Central memory CD4-positive, alpha-beta T cell (primary cell): ENCODE data around the gene CLEC16A.
A peak's percentile ranks its signal among the peaks of the same experiment; 100 is the strongest.
"Not testable (repeated sequence)": the region's sequence is repeated elsewhere in the genome, so short reads cannot be mapped to it uniquely, and the experiment has no call there.

Experiments used
- DNase-seq: peaks from one replicate; pipeline ENCODE4 v3.0.0; 2022

The CLEC16A gene

DNA sequence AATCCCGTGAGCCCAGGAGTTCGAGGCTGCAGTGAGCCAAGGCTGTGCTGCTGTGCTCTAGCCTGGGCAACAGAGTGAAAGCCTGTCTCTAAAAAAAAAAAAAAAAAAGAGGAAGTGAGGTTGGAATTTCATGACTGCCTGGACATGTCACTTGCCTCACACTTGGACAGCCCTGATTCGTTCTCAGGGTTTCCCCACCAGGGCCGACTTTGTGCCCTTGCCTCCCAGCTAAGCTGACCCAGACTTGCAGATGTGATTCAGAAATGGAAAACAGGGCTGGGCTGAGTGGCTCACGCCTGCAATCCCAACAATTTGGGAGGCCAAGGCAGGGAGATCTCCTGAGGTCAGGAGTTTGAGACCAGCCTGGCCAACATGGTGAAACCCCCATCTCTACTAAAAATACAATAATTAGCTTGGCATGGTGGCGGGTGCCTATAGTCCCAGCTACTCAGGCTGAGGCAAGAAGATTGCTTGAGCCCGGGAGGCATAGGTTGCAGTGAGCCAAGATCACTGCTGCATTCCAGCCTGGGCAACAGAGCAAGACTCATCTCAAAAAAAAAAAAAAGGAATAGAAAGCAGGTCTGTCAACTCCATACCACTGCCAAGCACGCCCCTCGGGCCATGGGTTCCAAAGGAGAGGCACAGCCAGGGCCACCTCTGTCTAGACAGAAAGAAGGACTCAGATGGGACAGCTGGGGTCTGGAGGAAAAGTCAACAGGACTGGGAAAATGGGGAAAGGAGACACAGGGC is 264.7 kb downstream of the CLEC16A start:
- no peak for DNase-seq

DNA sequence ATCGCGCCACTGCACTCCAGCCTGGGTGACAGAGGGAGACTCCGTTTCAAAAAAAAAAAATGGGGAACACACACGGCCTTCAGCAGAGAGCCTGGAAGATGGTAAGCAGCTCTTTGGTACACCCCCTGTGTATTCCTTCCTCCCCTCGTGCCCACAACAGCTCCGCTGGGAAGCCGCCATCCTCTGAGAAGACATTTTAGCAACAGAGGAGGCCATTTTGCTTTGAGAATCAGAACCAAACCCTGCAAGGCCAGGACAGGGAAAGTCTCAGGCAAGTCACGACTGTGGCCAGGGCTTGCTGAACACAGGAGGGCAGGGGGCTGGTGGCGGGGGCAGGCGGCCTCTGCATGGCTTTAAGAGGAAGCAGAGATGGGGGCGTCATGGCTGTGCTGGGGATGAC is 265.9 kb downstream of the CLEC16A start:
- no peak for DNase-seq

DNA sequence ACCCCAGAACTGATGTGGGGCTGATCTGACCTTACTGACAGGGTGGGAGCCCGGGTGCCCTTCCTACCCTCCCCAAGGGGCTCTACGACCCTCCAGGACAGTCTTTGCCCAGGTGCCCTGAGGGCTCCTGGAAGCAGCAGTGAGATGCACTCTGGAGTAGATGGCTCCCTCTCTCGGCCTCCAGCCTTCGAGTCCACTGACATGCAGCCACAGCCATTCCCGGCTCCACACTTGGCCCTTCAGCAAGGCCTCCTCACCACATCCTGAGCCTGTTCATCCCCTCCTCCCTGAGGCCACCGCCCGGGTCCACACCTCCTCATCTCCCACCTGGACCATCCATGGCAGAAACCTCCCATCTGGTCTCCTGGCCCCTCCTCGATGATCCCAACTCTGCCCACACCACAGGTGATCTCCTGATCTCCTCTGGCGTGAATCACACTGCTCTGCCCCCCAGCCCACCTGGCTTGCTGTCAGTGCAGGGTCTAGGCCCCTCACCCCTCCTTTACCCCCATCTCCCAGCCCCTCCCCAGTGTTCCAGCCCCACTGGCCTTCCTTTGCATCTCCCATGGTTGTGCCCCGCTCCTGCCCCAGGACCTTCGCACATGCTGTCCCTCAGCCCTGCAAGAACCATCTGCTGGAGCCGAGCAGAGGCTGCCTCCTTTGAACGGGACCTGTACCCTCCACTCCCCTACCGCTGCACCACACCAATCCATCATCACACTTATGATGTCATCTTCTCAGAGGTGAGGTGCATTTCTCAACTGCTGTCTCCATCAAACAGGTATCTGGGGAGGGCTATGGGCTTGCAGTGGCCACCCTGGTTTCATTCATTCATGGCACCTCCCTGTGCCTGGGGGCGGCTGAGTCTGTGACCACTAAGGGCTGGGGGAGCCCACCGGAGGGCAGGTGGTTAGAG is 267.0 kb downstream of the CLEC16A start:
- no peak for DNase-seq

DNA sequence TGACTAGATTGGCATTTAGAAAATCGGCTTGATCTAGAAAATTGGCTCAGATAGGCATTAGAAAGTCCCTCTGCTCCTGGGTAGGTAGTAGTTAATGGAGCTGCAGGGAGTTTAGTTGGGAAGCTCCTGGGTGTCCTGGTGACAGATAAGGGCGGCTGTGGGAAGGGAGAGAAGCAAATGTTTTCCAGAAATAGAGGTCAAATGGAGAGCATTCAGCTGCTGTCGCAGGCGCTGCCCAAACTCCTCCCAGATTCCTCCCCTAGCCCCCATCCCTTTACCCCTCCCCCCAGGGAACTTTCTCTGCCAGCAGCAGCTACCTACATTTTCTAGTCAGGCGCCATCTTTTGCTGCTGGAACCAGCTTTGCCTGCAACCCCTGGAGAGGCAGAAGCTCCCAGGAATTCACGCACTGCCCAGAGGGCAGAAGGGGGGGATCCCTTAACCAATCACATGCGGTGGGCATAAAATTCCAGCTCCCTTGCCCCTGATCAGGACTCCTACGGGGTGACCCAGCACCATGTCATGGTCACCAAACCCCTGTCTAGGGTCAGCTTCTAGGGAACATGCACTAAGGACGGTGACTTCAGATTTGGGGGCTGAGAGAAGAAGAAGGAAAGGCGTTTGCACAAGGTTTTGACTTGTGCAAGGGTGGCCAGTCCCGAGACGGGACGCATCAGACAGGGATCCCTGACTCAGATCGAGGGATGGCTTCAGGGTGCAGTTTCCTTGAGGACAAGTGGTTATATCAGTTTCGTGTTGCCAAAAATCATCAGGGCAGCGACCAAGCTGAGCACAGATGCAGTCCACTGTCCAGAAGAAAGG is 267.8 kb downstream of the CLEC16A start:
- no peak for DNase-seq

DNA sequence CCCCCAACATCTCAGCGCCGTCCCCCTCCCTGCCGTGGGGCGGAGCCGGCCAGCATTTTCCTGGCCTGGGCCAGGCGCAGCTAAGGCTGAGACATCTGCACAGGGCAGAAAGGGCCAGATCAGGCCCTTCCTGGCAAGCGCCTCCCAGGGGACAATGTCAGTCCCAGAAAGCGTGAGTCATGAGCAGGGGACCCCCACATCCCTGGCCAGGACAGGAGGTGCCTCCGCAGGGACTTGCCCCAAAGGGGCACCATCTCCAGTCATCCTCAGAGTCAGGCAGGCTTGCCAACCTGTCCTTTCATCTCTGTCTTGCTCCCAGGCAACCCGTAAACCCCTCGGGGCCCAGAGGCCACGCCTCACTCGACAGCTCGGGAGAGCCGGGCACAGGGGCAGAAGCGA is 268.4 kb downstream of the CLEC16A start:
- DNase-seq: no peak

DNA sequence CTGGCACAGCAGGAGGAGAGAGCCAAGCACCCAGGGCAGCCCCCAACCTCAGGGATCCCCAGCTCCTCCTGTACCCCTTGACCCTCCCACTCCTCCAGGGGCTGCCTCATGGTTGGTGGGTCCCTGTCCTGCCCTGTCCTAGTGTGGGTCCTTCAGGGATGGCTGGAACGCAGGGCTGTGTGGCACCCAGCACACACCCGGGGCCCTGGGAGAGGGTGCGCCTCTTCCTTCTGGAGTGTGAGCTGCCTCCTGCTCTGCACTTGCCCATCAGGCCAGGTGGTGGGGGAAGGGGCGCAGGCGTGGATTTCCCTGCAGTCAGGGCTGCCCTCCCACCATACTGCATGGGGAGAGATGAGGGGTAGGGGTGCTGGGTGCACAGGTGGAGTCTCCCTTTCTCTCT is 269.0 kb downstream of the CLEC16A start:
- no peak for DNase-seq

DNA sequence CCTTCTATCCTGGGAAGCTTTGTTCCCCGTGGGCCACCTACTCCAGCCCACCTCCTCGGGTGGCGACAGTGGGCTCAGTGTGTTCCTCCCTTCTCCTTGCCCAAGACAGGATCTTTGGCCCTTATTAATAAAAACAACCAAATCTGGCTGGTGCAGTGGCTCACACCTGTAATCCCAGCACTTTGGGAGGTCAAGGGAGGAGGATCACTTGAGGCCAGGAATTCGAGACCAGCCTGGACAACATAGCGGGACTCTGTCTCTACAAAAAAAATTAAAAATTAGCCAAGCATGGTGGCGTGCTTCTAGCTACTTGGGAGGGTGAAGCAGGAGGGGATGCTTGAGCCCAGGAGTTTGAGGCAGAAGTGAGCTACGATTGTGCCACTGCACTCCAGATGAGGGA is 269.4 kb downstream of the CLEC16A start:
- no peak for DNase-seq

DNA sequence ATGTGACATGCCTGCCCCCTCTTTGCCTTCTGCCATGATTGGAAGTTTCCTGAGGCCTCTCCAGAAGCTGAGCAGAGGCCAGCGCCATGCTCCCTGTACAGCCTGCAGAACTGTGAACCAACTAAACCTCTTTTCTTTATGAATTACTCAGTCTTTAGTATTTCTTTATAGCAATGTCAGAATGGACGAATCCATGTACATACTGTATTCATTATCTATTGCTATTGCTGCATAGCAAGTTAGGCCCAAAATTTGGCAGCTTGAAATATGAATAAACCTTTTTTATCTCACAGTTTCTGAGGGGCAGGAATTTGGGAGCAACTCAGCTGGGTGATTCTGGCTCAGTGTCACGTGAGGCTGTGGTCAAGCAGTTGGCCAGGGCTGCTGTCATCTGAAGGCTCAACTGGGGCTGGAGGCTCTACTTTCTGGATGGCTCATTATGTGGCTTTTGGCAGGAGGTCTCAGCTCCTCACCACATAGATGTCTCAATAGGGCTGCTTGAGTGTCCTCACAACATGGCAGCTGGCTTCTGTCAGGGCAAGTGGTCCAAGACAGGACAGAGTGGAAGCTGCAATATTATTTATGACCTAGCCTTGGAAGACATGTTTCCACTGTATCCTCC is 271.7 kb downstream of the CLEC16A start:
- DNase-seq: no peak

DNA sequence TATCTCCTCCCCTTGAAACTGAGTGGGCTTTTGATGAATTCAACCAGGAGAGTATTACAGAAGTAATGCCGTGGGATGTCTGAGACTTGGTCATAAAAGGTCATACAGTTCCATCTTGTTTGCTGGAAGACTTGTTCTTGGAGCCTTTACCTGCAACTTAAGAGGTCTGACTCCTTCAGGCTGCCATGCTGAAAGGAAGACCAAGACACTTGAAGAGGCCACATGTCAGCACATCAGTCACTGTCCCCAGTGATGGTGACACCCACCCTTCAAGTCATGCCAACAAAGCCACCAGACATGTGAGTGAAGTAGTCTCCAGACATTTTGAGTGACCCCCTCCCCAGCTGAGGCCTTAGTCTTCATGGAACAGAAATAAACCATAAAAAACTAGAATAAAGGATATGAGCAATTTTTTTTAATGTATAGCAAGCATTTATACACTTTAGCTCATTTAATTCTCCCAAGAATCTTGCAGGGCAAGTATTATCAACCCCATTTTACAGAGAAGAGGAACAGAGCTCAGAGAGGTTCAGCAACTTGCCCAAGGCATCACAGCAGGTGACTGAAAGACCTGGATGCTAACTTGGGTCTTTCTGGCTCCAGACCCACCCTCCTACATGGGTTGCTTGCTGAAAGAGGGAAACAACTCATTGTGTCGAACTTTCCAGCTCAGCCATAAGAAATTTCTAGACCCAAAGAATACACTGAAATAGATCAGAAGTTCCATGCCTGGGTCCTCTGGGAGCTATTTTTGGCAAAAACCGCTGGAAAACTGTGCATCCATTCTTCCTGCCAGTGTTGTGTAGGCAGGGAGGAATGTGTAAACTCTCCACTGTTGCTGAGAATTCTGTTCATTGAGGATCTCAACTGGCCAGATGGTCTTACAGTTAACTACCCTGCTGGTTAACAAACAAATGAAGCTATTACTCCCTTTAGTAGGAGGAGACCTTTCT is 273.6 kb downstream of the CLEC16A start:
- DNase-seq: no peak

DNA sequence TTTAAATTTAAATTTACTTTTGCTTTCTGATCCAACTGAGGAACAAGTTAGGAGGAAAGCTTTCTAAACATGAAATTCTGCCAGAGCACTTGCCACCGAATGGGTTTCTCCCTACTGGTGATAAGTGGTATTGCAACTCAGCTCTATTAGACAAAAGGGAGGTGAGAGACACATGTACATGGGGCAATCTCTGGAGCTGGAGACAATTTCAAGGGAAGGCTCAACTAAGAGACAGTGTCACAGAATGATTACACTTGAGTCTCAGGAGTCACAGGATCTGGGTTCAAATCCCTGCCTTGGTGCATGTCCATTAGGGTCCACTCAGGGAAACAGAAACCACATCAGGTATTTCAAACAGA is 274.2 kb downstream of the CLEC16A start:
- DNase-seq: no peak

DNA sequence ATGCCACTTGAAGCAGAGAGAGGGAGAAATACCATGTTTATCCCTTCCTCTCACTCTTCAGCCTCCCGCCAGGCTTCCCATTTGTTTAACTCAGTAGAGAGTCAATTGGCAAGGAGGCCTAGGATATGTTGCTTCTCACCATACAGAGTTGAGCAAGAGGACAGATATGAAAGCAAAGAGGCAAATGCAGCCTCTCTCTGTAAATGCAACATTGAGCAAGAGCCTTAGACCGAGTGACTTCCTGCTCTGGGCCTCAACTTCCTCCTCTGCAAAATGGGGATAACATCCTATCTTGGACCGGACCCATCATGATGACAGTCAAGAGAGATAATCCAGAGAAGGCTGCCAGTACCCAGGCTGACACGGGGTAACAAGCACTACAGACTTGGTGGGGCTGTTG is 274.8 kb downstream of the CLEC16A start:
- DNase-seq: no peak

DNA sequence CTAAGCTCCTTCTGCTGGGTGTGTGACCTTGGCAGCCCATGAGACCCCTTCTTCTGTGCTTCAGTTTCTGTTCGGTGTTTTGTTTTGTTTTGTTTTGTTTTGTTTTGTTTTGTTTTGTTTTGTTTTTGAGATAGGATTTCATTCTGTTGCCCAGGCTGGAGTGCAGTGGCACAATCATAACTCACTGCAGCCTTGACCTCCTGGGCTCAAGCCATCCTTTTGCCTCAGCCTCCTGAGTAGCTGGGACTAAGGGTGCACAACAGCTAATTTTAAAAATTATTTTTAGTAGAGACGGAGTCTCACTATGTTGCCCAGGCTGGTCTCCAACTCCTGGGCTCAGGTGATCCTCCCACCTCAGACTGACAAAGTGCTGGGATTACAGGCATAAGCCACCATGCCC is 276.1 kb downstream of the CLEC16A start:
- not testable (repeated sequence) for DNase-seq

DNA sequence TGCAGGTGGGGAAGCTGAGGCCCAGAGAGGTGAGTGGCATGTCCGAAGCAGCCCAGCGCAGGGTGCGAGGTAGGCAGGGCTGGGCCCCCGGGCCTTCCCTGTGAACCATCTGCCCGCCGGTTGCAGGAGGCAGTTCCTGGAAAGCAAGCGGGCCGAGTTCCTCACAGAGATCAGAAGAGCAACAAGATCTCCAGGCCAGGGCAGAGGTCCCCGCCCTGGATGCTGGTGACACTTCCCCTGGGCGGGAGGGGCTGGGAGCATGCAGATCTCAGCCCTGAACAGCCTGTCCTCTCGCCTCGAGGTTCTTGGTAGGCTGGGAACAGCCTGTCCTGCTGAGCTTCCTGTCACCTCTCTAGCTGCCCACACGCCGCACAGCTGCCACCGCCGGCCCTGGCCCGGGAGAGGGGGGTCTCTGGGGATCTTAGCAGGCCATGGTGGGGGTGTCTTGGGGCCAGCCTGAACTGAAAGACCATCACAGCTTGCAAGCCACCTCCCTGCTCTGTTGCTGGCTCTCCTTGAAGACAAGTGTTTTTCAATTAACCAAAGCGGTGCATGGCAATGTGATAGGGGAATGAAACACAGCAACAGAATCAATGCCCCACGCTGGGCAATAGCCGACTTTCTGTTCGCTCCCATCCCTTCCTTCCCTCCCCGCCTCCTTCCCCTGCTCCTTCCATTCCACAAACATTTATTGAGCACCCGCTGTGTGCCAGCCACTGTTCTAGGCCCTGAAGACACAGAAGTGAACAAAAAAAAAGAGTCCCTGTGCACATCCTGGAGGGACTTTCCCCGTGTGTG is 279.9 kb downstream of the CLEC16A start:
- peak; percentile 56 for DNase-seq

DNA sequence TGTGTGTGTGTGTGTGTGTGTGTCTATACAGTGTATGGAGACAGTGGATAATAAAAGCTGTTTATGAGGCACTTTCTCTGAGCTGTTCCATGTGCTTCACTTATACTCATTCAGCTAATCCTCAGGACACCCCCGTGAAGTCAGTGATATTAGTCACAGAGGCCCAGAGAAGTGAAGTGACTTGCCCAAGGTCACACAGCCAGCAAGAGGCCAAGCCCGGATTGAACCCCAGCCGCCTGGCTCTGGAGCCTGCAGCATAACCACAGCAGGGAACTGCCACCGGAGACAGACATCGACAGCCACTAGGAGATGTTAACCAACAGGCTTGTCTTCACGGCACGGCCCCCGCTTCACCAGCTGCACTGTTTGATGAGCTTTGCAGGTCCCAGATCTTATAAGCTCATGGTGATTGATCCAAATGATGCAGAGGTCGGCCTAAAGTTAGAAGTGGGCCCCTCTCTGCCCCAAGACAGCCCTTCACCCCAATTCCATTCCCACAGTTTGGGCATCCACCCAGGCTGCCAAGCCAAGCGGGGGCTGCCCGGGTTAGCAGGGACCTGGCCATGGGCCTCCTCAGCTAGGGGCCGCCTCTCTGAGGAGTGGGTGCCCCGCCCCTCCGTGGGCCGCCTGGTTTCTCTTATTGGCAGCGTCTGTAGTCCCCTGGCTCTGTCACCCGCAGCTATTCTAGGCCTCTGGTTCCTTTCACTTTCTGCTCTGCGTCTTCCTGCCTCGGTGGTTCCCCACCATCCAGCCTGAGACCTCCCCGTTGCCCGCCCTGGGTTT is 280.7 kb downstream of the CLEC16A start:
- DNase-seq: peak; percentile 84

DNA sequence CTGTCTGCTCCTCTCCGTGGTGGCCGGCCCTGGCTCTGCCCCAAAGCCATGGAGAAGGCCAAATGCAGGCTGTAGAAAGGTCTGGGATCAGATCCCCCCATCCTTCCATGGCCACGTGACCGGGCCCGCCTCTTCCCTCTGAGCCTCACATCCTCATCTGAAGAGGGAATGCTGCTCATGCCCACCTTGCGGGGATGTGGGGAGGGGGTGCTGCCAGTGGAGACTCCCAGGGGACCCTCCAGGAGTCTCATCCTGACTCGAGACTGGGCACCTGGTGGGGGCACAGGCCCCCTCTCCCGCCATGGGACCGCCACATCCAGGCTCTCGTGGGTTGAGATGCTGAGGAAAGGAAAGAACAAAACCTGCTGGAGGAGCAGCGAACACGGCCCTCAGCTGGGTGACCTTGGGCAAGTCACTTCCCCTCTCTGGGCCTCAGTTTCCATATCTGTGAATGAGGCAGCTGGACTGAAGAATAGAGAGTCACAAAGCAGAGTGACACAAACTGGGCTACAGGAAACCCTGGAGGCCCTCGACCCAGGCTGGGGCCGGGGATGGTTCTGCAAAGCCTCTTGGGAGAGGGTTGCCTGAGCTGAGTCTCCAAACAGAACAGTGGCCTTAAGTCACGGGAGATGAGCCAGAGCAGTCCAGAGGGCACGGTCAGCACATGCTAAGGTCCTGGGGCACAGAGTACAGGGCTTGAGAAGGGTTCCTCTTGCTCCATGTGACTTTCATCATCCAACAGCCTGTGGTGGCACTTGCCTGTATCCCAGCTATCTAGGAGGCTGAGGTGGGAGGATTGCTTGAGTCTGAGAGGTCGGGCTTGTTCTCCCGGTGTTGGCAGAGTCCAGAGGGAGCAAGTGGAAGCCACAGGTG is 281.5 kb downstream of the CLEC16A start:
- DNase-seq: no peak

DNA sequence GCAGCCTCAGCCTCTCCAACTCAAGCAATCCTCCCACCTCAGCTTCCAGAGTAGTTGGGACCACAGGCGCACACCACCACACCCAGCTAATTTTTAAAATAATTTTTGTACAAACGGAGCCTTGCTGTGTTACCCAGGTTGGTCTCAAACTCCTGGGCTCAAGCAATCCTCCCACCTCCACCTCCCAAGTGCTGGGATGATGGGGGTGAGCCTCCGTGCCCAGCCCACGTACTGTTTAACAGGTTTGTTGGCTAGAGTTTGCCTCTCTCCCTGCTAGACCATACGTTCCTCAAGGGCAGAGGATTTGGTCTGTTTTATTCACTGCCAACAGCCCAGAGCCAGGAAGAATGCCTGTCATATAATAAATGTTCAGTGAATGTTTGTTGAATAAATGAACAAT is 285.1 kb downstream of the CLEC16A start:
- no peak for DNase-seq

DNA sequence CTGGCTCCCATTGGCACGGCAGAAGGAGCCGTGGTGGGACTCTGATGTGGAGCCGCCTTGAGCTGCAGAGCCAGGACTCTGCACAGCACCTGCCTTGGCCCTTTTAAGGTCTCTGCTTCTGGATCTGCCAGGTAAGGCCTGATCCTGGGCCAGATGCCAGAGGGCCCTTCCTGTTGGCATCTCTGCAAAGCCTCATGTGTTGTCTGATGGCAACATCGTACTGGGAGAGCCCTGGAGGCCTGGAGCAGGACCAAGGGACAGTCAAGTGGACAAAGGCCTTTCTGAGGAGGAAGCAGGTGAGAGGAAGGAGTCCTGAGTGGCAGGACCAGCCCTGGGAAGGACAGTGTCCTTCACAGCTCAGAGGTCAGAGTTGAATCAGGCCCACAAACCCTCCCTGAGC is 285.5 kb downstream of the CLEC16A start:
- no peak for DNase-seq

DNA sequence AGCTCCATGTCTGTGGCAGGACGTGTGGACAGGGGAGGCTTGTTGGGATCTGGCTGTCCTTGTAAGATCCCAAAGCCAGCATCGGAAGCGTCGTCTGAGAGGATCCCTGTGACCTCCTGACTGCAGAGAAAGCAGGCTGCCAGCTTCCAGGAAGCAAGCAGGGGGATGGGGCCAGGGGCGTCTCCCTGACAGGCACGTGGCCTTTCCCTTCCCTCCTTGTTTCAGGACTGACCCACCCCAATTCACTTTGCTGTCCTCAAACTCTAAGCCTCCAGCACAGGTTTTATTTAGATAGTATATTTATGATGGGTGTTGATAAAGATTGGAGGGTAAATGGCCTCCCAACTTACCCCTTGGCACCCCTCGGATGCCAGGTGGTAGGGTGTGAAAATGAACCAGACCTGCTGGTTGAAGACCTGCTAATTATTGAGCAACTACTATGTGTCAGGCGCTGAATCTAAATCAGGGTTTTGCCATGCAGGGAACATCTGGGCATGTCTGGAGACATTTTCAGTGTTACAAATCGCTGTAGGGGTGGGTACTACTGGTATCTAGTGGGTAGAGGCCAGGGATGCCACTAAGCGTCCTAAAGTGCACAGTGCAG is 287.1 kb downstream of the CLEC16A start:
- DNase-seq: no peak
